MCF 10A (cell line): ENCODE data around the gene ANO8. TPM values are rescaled to one million over a fixed set of nuclear protein-coding genes. Genes with fewer than 3 reads are reported as not detected.

Experiments
- BruUV-seq: library from RNA; stranded (reverse); fragments of 400-500 nt; replicated peaks from 2 replicates; lab custom pipeline; 2021; lab: Mats Ljungman, UMichigan
- CTCF ChIA-PET: fragments of 300-600 bp; sonication (Branson Sonifier 250); formaldehyde crosslinking; extraction: SDS; loops from one replicate; lab custom pipeline; 2021; ENCODE audit warnings: antibody characterized with exemption, inconsistent platforms; lab: Yijun Ruan, JAX
- POLR2A ChIA-PET: fragments of 300-600, 350-650 bp; sonication (Branson Sonifier 250); formaldehyde crosslinking; extraction: SDS; loops from one replicate; lab custom pipeline; 2020; ENCODE audit warnings: antibody characterized with exemption, inconsistent platforms; lab: Yijun Ruan, JAX
- DNase-seq: peaks from one replicate; pipeline ENCODE4 v3.0.0-alpha.2; 2018; ENCODE audit not compliant: unreplicated experiment
- H3K27ac Mint-ChIP-seq: one replicate; pipeline ENCODE4 v1.8.0; 2022; ENCODE audit warnings: mild to moderate bottlenecking, low read depth, mixed read lengths; ENCODE audit not compliant: unreplicated experiment
- H3K27me3 Mint-ChIP-seq: one replicate; pipeline ENCODE4 v1.8.0; 2022; ENCODE audit warnings: mixed read lengths; ENCODE audit not compliant: insufficient read depth, unreplicated experiment
- H3K36me3 Mint-ChIP-seq: one replicate; pipeline ENCODE4 v1.8.0; 2022; ENCODE audit warnings: mild to moderate bottlenecking, moderate library complexity, mixed read lengths; ENCODE audit not compliant: insufficient read depth, unreplicated experiment
- H3K4me1 Mint-ChIP-seq: one replicate; pipeline ENCODE4 v1.8.0; 2022; ENCODE audit warnings: mixed read lengths; ENCODE audit not compliant: insufficient read depth, unreplicated experiment
- H3K4me3 Mint-ChIP-seq: one replicate; pipeline ENCODE4 v1.8.0; 2022; ENCODE audit warnings: mild to moderate bottlenecking, moderate library complexity, mixed read lengths; ENCODE audit not compliant: unreplicated experiment
- H3K9me3 Mint-ChIP-seq: one replicate; pipeline ENCODE4 v1.8.0; 2022; ENCODE audit warnings: mixed read lengths; ENCODE audit not compliant: unreplicated experiment
- intact Hi-C: fragments of 100-400 bp; cut with micrococcal nuclease; formaldehyde crosslinking; loops from 2 replicates; pipeline ENCODE4 v1.14.1; 2022
- total RNA-seq: library from RNA; stranded (reverse); gene quantifications from 2 replicates; pipeline ENCODE4 v1.2.3, GENCODE V29; 2022
- TF ChIP-seq, protein P1 (sequence below): fragments of 200-600 bp; IDR thresholded peaks from one replicate; pipeline ENCODE4 v1.8.0; 2022; ENCODE audit warnings: antibody characterized with exemption, mild to moderate bottlenecking; ENCODE audit not compliant: unreplicated experiment

The ANO8 gene
- total RNA-seq, 1 experiment from 2014 or later: 13.0 TPM

- peak overlapping the region; percentile 80 for H3K4me3 Mint-ChIP-seq
- ChIA-PET POLR2A (interaction anchor here (0.7 to 3.3 kb wide), 4 partner anchors 11 to 981 kb away, joined by 3 to 17 read pairs (median 5); partner anchors contain the start of genes MRPL34 and SLC27A1), CTCF (interaction anchor here (0.6 to 2.2 kb wide), 5 partner anchors 11 to 169 kb away, joined by 3 to 13 read pairs (median 4); partner anchors contain the start of gene MRPL34)
- H3K9me3 Mint-ChIP-seq: no peaks in the 10 kb centered on the region
- no peak overlapping the region for H3K27ac Mint-ChIP-seq
- H3K4me1 Mint-ChIP-seq: peaks cover 4% of the 10 kb centered on the region
- peaks cover 17% of the 10 kb centered on the region for H3K36me3 Mint-ChIP-seq
- intact Hi-C loops: loop anchor here (5.0 kb wide), 1 partner anchor 53 kb away; no protein-coding TSS in a partner anchor
- H3K27me3 Mint-ChIP-seq: no peaks in the 10 kb centered on the region
- TF ChIP-seq, protein P1, sequence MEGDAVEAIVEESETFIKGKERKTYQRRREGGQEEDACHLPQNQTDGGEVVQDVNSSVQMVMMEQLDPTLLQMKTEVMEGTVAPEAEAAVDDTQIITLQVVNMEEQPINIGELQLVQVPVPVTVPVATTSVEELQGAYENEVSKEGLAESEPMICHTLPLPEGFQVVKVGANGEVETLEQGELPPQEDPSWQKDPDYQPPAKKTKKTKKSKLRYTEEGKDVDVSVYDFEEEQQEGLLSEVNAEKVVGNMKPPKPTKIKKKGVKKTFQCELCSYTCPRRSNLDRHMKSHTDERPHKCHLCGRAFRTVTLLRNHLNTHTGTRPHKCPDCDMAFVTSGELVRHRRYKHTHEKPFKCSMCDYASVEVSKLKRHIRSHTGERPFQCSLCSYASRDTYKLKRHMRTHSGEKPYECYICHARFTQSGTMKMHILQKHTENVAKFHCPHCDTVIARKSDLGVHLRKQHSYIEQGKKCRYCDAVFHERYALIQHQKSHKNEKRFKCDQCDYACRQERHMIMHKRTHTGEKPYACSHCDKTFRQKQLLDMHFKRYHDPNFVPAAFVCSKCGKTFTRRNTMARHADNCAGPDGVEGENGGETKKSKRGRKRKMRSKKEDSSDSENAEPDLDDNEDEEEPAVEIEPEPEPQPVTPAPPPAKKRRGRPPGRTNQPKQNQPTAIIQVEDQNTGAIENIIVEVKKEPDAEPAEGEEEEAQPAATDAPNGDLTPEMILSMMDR: no peak
- no TSS peak for BruUV-seq
- DNase-seq: peak; percentile 67
These were observed 40.4 kb downstream of the ANO8 start for GRCh38 chr19:17294051-17294891.

DNA sequence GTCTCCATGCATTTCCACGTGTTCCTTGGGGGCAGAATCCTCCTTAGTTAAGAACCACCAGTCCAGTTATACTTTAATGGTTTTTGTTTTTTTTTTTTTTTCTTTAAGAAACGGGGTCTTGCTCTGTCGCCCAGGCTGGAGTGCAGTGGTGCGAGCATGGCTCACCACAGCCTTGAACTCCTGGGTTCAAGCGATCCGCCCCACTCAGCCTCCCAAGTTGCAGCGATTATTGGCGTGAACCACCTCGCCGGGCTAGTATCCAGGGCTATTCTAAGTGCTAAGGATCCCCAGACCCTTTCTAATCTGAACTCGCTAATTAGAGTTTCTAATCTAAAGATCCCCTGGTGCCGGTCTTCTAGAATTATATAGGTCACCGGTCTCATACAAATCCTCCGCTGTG, 41.0 kb downstream of the ANO8 start:
- Mint-ChIP-seq H3K9me3 (no peaks in the 10 kb centered on the region), H3K4me3 (peak overlapping the region; percentile 80), H3K27ac (no peak overlapping the region), H3K4me1 (peaks cover 4% of the 10 kb centered on the region), H3K36me3 (peaks cover 17% of the 10 kb centered on the region), H3K27me3 (no peaks in the 10 kb centered on the region)
- TF ChIP-seq, protein P1: no peak
- no peak for DNase-seq
- ChIA-PET CTCF (interaction anchor here (0.6 to 3.0 kb wide), 12 partner anchors 9 to 558 kb away, joined by 3 to 13 read pairs (median 6); partner anchors contain the start of gene MRPL34), POLR2A (interaction anchor here (0.8 to 3.3 kb wide), 10 partner anchors 10 to 560 kb away, joined by 3 to 17 read pairs (median 7); partner anchors contain the start of genes ABHD8, ANO8, DDA1 and MRPL34)
- intact Hi-C loops: loop anchor here (1.0 to 5.0 kb wide), 3 partner anchors 54 to 97 kb away; no protein-coding TSS in a partner anchor
- BruUV-seq: no TSS peak

DNA sequence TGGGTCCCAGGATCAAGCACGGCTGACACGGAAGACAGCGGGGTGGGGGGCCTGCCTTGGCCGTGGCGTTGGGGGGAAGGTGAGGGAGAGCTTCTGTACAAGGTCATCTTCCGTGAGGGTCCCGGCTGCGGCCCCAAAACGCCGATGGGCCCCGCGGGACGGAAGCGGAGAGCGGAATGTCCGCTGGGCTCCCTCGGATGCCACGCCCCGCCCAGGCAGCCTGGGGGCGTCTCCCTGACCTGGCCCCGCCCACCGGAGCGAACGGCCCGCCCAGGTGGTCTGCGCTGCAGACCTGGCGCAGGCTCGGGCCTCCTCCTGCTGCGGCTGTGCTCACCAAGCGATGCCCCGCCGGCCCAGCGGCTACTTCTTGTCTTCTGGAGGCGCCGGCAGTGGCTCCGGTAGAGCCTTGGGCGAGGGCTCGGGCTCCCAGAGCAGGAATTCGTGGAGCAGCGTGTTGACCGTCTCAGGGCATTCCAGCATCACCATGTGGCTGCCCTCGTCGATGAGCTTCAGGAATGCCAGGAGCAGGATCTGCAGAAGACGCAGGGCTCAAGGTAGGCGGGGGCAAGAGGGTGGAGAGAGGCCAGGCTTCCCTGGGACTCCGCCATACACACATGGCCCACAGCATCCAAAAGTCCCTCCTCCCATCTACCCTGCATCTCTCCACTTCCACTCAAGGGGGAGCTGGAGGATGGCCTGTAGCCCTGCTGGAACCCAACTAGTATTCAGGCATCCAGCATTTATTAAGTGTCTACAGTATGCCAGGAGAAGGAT, 42.2 kb downstream of the ANO8 start:
- TF ChIP-seq, protein P1: peak; percentile 80
- intact Hi-C loops: loop anchor here (1.0 to 5.0 kb wide), 4 partner anchors 55 to 174 kb away; no protein-coding TSS in a partner anchor
- peak overlapping the region; percentile 80 for H3K4me3 Mint-ChIP-seq
- peak; percentile 98 for DNase-seq
- peaks cover 4% of the 10 kb centered on the region for H3K4me1 Mint-ChIP-seq
- H3K9me3 Mint-ChIP-seq: no peaks in the 10 kb centered on the region
- BruUV-seq: no TSS peak
- CTCF ChIA-PET: interaction anchor here (0.6 to 3.0 kb wide), 24 partner anchors 9 to 560 kb away, joined by 3 to 13 read pairs (median 4); partner anchors contain the start of genes ANKLE1, MRPL34 and MYO9B
- peak overlapping the region; percentile 31 for H3K27ac Mint-ChIP-seq
- POLR2A ChIA-PET: interaction anchor here (0.5 to 3.3 kb wide), 21 partner anchors 9 to 864 kb away, joined by 3 to 21 read pairs (median 5); partner anchors contain the start of genes ABHD8, ANO8, BABAM1 and DDA1
- H3K27me3 Mint-ChIP-seq: no peaks in the 10 kb centered on the region
- peaks cover 17% of the 10 kb centered on the region for H3K36me3 Mint-ChIP-seq
